Breast epithelium (tissue), 4 donors: ENCODE data around the gene ASB4. TPM values are rescaled to one million over a fixed set of nuclear protein-coding genes. Genes with fewer than 3 reads are reported as not detected.
A peak's percentile ranks its signal among the peaks of the same experiment; 100 is the strongest.

Experiments
- DNase-seq, 2 donors: peaks; one replicate each; pipeline ENCODE4 v3.0.0-alpha.2; 2019; ENCODE audit warnings: low spot score in 2 of 2
- H3K27ac ChIP-seq, 2 donors: fragments of 200-600 bp; sonication (generic) in 1 of 2; one replicate each; pipeline ENCODE4 v1.5.1; 2016 to 2019; ENCODE audit warnings: mild to moderate bottlenecking in 1 of 2
- H3K27me3 ChIP-seq, 2 donors: fragments of 200-600 bp; sonication (generic) in 1 of 2; one replicate each; pipeline versions ENCODE4 v1.5.1 to v1.6.0; 2017 to 2019; ENCODE audit warnings: control low read depth in 1 of 2, mild to moderate bottlenecking in 1 of 2
- H3K36me3 ChIP-seq: fragments of 200-600 bp; one replicate; pipeline ENCODE4 v1.5.1; 2019
- H3K4me1 ChIP-seq, 2 donors: fragments of 200-600 bp; sonication (generic); one replicate each; pipeline ENCODE4 v1.5.1; 2016 to 2019; ENCODE audit warnings: control low read depth in 1 of 2
- H3K4me3 ChIP-seq, 3 donors: fragments of 200-600 bp; sonication (generic); 1 replicate in 2 of 3; 2 replicates in 1 of 3; pipeline ENCODE4 v1.5.1; 2016 to 2019; ENCODE audit warnings: mild to moderate bottlenecking in 3 of 3, moderate library complexity in 2 of 3
- H3K9me3 ChIP-seq, 2 donors: fragments of 200-600 bp; sonication (generic) in 1 of 2; one replicate each; pipeline ENCODE4 v1.5.1; 2016 to 2019; ENCODE audit warnings: control low read depth in 1 of 2
- CTCF ChIP-seq, 3 donors: fragments of 450-650 bp; IDR thresholded peaks; one replicate each; pipeline ENCODE4 v1.5.1; 2016 to 2017; ENCODE audit warnings: antibody characterized with exemption in 3 of 3, mild to moderate bottlenecking in 3 of 3, moderate library complexity in 3 of 3
- POLR2A ChIP-seq: fragments of 450-650 bp; IDR thresholded peaks from one replicate; pipeline ENCODE4 v1.6.1; 2016; ENCODE audit warnings: antibody characterized with exemption, mild to moderate bottlenecking, moderate library complexity
- POLR2AphosphoS5 ChIP-seq, 3 donors: sonication (generic); formaldehyde crosslinking; IDR thresholded peaks; one replicate each; pipeline ENCODE4 v1.6.1; 2017; ENCODE audit warnings: antibody characterized with exemption in 3 of 3
- intact Hi-C: fragments of 100-400 bp; cut with DNase I; formaldehyde crosslinking; loops from one replicate; pipeline ENCODE4 v1.15.1; 2023; ENCODE audit warnings: low total_unique reads
- total RNA-seq, 3 donors: library from RNA; depleted of rRNA; stranded (reverse); fragments of >200 nt; gene quantifications; one replicate each; pipeline ENCODE4 v1.1.0, GENCODE V29; 2016

ASB4 gene
- total RNA-seq, 3 donors from 2014 or later, result 0.16 to 0.33 (median 0.29) TPM

GRCh38 chr7:95545673-95546072, 59.9 kb downstream of the ASB4 start:
- Histone ChIP-seq H3K4me3 (peak overlapping the region; percentile 31 to 58 (median 38)), H3K27me3 (no peaks in the 10 kb centered on the region), H3K27ac (peak overlapping the region; percentile 77 to 84), H3K36me3 (no peaks in the 10 kb centered on the region), H3K9me3 (no peaks in the 10 kb centered on the region), H3K4me1 (peaks cover 8 to 12% of the 10 kb centered on the region in 2 donors)
- intact Hi-C loops, result no loop called here
- no peak for DNase-seq
- TF ChIP-seq POLR2A, result no peak
- TF ChIP-seq POLR2AphosphoS5 (IDR thresholded peaks at IDR 0.05), result no peak
- no peak for TF ChIP-seq CTCF (IDR thresholded peaks at IDR 0.05)

GRCh38 chr7:95546647-95547046, 60.9 kb downstream of the ASB4 start:
- H3K4me1 ChIP-seq, result peaks cover 16 to 18% of the 10 kb centered on the region in 2 donors
- H3K9me3 ChIP-seq, result no peaks in the 10 kb centered on the region
- H3K27me3 ChIP-seq, result no peaks in the 10 kb centered on the region
- no peak overlapping the region for H3K4me3 ChIP-seq
- H3K36me3 ChIP-seq, result no peaks in the 10 kb centered on the region
- no peak for TF ChIP-seq POLR2AphosphoS5 (IDR thresholded peaks at IDR 0.05)
- no peak for TF ChIP-seq POLR2A
- no peak for TF ChIP-seq CTCF (IDR thresholded peaks at IDR 0.05)
- no peak for DNase-seq
- intact Hi-C loops, result no loop called here
- H3K27ac ChIP-seq, result peak overlapping the region; percentile 97 to 98

GRCh38 chr7:95547361-95548348, 61.9 kb downstream of the ASB4 start:
- H3K27ac ChIP-seq, result peak overlapping the region; percentile 97 to 98
- H3K4me3 ChIP-seq, result no peak overlapping the region
- no peak for DNase-seq
- TF ChIP-seq CTCF (IDR thresholded peaks at IDR 0.05) (no peak), POLR2A (no peak), POLR2AphosphoS5 (IDR thresholded peaks at IDR 0.05) (no peak)
- intact Hi-C loops, result no loop called here
- H3K36me3 ChIP-seq, result no peaks in the 10 kb centered on the region
- no peaks in the 10 kb centered on the region for H3K27me3 ChIP-seq
- no peaks in the 10 kb centered on the region for H3K9me3 ChIP-seq
- H3K4me1 ChIP-seq, result peaks cover 16 to 18% of the 10 kb centered on the region in 2 donors

GRCh38 chr7:95549818-95550529, 64.2 kb downstream of the ASB4 start:
- intact Hi-C loops, result loop anchor here (5.0 kb wide), 1 partner anchor 47 kb away; the partner anchor contains the start of gene PDK4
- TF ChIP-seq CTCF (IDR thresholded peaks at IDR 0.05) (no peak), POLR2AphosphoS5 (IDR thresholded peaks at IDR 0.05) (peak; percentile 88 to 95 (median 95)), POLR2A (peak; percentile 29)
- DNase-seq, result peak; percentile 86 to 97
- Histone ChIP-seq H3K27ac (peak overlapping the region; percentile 97 to 98), H3K9me3 (no peaks in the 10 kb centered on the region), H3K36me3 (no peaks in the 10 kb centered on the region), H3K4me1 (peaks cover 16 to 18% of the 10 kb centered on the region in 2 donors), H3K27me3 (no peaks in the 10 kb centered on the region), H3K4me3 (peak overlapping the region in 2 of 3 donors; percentile 26 to 54)
